GM19099 (cell line): ENCODE measurements around the gene CDC42BPA.

Experiments used
- POLR2A ChIP-seq: IDR thresholded peaks from 3 replicates; pipeline ENCODE4 v1.6.1; 2011; ENCODE audit warnings: low read depth; ENCODE audit not compliant: insufficient read length; ENCODE audit errors: extremely low read depth

The CDC42BPA gene

DNA sequence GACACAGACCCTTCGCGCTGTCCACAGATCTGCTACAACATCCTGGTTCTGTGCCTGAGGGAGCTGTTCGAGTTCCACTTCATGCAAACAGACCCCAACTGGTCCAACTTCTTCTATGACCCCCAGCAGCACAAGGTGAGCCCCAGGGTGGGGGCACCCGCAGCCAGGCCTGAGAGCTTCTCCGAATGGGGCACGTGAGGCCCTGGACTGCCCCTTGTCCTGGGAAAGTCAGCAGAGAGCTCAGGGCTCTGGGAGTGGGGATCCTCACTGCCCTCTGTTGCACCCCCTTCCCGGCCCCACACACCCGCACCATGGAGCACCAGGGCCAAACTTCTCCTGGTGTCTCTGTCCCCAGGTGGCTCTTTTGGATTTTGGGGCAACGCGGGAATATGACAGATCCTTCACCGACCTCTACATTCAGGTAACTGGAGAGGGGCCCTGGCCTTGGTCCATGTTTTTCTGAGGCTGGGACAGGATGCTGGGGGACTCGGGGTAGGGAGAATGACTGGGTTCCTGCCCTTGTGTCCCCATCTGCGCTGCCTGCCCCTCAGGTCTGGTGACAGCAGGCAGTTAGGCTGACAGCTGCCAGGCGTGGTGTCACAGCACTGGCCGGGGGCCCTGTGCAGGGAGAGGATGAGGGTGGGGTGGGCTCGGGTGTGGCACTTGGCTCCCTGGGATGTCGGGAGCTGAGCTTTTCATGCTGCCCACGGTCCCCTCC lies 333.6 kb downstream of the CDC42BPA start:
- no peak for TF ChIP-seq POLR2A

DNA sequence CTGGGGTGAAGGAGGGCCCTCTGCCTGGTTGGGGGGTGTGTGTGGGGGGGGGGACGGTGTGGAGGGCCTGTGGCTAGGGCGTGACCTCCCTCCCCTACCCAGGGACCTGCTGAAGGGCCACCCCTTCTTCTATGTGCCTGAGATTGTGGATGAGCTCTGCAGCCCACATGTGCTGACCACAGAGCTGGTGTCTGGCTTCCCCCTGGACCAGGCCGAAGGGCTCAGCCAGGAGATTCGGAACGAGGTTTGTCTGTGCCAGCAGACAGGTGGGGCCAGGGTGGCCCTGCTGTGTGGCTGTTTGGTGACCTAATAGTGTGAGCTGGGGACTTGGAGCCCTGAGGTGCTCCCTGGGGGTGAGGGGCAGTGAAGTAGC lies 334.3 kb downstream of the CDC42BPA start:
- no peak for TF ChIP-seq POLR2A

DNA sequence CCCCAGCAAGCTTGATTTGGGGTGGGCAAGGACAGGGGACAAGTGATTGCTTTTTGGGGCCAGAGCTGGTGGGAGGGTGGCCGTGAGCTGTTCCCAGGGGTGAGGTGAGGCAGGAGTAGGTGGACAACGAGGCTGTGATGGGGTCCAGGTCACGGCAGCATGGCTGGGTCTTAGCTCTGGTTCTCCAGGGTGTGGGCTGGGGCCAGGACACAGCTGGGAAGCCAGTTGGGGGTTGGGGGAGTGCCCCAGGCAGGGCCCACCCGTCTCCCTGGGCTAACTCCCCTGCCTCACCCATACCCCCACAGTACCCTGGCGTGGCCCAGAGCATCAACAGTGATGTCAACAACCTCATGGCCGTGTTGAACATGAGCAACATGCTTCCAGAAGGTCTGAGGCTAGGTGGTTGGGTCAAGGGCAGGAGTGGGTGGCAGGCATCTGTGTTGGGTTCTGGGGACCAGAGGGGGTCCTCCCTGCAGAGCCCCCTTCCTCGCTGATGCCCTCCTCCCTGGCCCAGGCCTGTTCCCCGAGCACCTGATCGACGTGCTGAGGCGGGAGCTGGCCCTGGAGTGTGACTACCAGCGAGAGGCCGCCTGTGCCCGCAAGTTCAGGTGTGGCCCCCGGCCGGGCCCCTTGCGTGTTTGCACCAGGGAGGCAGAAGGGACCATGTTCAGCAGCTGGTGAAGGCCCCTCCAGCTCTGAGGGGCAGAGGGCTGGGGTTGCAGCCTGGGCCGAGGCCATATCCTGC lies 334.9 kb downstream of the CDC42BPA start:
- no peak for TF ChIP-seq POLR2A

DNA sequence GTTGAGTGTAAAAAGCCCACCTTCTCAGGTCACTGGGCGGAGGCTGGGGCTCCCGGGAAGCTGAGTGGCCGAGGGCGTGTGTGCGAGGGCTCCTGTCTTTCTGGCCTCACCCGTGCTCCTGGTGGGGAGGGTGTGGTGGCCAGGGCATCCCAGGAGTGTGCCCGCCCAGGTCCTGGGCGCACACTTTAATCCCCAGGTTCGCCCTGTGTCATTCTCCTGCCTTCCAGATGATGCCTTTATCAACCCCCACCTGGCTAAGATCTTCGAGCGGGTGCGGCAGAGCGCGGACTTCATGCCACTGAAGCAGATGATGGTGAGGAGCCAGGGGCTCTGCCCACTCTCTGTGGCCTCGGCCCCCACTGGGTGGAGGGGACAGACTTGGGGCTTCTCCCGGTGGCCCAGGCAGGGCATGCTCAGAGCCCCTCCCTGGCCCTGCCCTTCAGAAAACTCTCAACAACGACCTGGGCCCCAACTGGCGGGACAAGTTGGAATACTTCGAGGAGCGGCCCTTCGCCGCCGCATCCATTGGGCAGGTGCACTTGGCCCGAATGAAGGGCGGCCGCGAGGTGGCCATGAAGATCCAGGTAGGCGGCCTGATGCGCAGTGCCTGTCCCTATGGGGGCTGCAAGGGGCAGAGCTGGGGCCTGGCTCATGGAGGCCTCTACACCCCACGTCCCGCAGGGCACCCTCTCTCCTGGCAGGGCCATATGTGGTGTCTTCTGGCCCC lies 335.7 kb downstream of the CDC42BPA start:
- no peak for TF ChIP-seq POLR2A

DNA sequence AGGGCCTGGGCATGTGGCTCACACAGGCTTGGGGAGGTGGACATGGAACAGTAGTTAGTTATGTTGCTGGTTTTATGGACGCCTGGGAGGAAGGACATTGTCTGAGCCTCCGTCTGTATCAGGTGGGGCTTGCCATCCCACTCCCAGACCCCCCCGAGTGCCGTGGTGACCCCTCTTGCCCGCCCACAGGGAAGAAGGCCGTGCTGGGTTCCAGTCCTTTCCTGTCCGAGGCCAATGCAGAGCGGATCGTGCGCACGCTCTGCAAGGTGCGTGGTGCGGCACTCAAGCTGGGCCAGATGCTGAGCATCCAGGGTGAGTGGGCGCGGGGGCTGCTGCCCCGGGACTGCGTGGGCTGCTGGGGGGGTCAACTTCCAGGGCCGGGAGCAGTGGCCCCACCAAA lies 336.5 kb downstream of the CDC42BPA start:
- TF ChIP-seq POLR2A: no peak

DNA sequence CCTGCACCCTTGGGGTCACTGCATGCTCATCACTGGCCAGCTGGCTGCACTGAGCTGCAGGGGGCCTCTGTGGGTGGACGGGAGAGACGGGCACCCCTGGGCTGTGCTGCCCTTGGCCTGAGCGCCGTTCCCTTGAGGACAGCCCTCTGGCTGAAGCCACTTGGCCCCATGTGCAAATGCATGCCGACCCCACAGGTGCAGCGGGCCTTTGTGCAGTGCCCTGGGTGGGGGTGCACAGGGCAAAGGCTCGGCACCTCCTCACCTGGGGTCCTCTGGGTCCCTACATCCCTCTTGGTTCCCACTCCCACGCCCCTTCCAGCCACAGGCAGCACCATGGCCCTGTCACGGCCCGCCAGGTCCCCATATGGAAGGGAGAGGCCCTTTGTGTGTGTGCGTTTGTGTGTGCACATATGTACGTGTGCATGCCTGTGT lies 336.9 kb downstream of the CDC42BPA start:
- no peak for TF ChIP-seq POLR2A

DNA sequence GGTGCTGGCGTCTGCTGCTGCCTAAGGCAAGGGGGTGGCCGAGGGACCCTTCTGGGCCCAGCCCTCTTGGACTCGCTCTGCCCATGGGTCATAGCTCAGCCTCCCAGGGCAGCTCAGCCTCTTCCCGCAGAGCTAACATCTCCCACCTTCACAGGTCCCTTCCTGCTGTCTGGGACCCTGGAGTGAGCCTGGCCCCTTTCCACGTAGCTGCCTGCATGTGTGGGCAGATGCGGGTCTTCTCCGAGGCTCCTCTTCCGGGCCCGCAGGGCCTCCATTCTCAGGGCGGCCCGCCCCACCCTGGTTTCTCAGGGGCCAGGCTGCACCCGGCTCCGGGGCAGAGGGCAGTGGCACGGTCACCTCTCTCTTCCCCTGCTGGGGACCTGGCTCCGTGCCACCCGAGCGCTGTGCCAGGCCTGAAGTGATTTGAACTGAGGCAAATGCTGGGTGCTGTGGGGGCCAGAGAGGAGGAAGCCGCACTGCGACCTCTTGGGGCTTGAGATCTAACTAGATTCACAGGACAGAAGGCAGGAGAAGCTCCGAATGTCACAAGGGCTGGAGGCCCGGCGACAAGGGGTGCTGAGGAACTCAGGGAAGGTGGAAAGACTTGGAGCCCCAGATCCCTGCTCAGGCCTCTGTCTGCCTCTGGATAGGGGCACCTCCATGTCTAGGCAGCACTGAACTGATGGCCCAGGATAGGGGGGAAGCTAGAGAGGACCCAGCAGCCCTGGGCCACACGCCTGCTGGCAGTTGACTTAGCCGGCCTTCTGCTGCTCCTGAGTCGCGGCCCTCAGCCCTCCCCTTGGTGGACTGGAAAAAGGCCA lies 337.5 kb downstream of the CDC42BPA start:
- no peak for TF ChIP-seq POLR2A

DNA sequence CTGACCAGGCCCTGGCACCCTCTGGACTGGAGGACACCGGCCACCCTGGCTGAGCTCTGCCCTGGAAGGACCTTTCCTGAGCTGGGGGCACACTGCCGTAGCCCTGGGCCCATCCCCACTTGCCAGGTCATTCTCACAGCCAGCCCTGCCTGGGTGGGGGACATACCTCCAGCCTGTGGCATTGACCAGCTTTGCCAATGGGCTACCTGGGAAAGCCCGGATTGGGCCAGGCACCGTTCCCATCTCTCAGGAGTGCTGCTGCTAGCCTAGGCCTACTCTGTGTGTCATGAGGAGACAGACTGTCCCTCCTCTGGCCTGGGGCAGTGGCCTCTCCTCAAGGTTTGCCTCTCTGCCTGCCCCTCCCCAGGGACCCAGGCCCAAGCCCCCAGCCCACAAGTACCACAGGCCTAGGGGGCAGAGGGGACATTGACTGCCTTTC lies 338.2 kb downstream of the CDC42BPA start:
- no peak for TF ChIP-seq POLR2A

DNA sequence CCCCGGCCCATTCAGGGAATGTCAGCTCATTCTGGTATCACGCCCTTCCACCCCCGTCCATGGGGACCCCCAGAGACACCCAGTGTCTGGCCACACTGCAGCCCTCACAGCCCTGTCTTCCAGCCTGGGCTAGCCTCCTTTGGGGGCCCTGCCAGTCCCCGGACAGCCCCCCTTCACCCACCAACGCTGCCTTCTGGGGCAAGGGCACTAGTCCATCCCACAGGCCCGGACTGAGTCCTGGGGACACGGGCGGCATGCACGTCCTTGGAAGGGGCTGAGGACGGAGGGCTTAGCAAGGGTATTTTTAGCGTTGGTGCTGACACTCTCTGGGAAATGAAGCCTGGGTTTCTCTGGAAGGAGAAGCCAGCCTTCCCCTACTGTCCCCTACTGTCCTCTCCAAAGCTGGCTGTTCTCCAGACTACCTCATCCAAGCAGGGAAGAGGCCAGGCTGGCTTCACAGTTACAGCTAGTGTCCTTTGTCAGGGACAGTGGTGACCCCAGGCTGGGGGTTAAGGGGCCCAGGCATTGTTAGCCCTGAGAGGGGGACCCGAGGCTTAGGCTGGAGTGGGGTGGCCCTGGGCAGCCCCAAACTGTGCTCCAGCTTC lies 338.7 kb downstream of the CDC42BPA start:
- no peak for TF ChIP-seq POLR2A

DNA sequence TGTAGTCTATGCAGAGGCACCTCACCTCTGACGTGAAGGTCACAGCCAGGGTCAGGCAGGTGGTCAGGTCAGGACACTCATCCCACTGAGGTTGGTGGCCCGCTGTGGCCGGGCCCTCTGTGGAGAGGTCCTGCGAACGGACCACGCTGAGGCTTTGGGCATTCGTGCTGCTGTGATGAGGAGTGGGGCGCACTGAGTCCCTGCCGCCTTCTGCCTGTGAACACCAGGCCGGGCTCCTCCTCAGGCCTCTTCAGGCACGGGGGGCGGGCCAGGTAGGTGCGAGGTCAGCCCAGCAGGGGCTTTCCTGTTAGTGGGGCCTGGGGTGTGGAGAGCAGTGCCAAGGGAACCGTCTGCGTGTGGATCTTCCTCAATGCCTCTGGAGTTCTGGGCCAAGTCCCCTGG lies 339.2 kb downstream of the CDC42BPA start:
- TF ChIP-seq POLR2A: no peak

DNA sequence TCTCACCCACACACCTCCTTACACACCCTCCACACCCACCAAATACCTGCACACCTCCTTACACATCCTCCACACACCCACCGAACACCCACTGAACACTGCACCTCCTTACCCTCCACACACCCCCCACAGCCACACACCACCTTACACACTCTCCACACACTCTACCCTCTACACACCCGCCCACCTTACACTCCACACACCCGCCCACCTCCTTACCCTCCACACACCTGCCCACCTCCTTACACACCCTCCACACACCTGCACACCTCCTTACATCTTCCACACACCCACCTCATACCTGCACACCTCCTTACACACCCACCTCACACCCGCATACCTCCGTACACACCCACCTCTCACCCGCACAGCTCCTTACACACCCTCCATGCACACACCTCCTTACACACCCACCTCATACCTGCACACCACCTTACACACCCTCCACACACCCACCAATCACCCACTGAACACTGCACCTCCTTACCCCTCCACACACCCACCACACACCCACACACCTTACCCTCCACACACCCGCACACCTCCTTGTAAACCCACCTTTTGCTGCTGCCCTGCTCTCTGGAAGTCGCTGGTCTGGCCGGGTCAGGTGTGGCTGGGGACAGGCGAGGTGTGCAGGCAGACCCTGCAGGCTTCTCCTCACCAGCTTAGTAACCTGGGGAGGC lies 339.7 kb downstream of the CDC42BPA start:
- no peak for TF ChIP-seq POLR2A

DNA sequence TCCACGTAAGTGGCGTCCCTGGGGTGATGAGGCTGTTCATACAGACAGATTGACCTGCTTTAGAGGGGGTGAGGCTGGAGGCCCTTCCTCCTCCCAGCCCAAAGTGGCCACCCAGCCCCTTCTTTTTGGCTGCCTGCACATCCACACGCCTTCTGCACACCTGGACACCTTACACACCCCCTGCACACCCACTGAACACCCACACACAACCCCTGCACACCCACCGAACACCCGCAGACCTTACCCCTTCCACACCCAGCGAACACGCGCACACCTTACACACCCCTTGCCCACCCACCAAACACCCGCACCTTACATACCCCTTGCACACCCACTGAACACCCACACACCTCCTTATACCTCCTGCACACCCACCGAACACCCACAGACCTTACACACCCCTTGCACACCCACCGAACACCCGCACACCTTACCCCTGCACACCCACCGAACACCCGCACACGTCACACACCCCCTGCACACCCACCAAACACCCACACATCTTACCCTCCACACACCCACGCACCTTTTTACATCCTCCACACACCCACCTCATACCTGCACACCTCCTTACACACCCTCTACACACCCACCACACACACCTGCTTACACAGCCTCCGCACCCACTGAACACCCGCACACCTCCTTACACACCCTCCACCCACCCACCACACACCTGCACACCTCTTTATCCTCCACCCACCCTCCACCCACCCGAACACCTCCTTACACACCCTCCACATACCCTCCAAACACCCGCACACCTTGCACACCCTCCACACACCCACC lies 340.5 kb downstream of the CDC42BPA start:
- no peak for TF ChIP-seq POLR2A

DNA sequence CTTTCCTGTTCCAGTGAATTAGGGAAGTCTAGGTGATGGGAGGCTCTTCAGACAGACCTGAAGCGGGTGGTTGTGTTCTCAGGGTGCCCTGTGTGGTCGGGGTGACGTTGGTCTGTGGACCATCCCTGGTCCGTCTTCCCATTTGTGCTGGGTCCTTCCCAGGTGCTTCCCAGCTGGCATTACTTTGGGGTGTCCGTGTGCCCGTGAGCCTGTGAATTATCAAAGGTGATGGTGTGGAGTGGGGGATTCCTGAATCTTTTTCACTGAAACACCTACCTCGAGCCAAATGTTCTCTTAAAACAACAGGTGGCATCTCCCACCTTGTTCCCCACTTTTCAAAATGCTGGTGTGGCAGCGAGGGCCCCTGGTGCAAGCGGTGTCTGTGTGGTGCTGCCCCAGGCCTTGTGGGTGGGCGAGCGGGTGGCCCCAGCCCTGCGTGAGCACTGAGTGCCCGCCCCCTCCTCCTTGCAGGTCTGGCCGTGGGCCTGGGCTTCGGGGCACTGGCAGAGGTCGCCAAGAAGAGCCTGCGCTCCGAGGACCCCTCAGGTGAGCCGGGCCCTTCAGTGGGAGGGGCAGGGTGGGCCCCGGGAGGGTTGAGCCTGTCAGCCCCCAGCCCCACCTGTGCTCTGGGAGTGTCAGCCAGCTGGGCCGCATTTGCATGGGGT lies 341.2 kb downstream of the CDC42BPA start:
- TF ChIP-seq POLR2A: no peak
